ENCODE data around the gene ZCCHC7. TPM values are rescaled to one million over a fixed set of nuclear protein-coding genes. Genes with fewer than 3 reads are reported as not detected.

The ZCCHC7 gene
- polyA plus RNA-seq, 1 donor from 2014 or later, result 10.9 TPM

GRCh38 chr9:37217161-37217560, 96.8 kb downstream of the ZCCHC7 start:
- H2AFZ ChIP-seq (ENCODE audit: low read depth, low read length), result no peak overlapping the region
- no peaks in the 10 kb centered on the region for H3K9me3 ChIP-seq (ENCODE audit: low read length)
- H3K27ac ChIP-seq (ENCODE audit: low read length), result no peak overlapping the region
- no peak overlapping the region for H3K4me2 ChIP-seq (ENCODE audit: low read length)
- H3F3A ChIP-seq (ENCODE audit: insufficient read depth, low read length, poor library complexity, severe bottlenecking), result no peaks in the 10 kb centered on the region
- no peaks in the 10 kb centered on the region for H3K79me2 ChIP-seq (replicated peaks; ENCODE audit: insufficient read depth, low read length)
- no peaks in the 10 kb centered on the region for H3K9me2 ChIP-seq (ENCODE audit: insufficient read depth, low read length)
- no peaks in the 10 kb centered on the region for H3K27me3 ChIP-seq (ENCODE audit: insufficient read depth, low read depth, low read length)
- no peak for TF ChIP-seq CTCF (IDR thresholded peaks at IDR 0.05; ENCODE audit: poor library complexity, severe bottlenecking)
- TF ChIP-seq EP300 (conservative IDR thresholded peaks at IDR 0.05; ENCODE audit: poor library complexity, severe bottlenecking), result no peak
- TF ChIP-seq POLR2AphosphoS5 (IDR thresholded peaks at IDR 0.05), result no peak
- TF ChIP-seq TAF1 (IDR thresholded peaks at IDR 0.05; ENCODE audit: low read depth), result no peak
- TF ChIP-seq SMC3 (conservative IDR thresholded peaks at IDR 0.05; ENCODE audit: poor library complexity), result no peak
- TF ChIP-seq REST (IDR thresholded peaks at IDR 0.05; ENCODE audit: borderline replicate concordance), result no peak
- no peak for TF ChIP-seq EZH2 (IDR thresholded peaks at IDR 0.05; ENCODE audit: borderline replicate concordance, insufficient read depth, low read length, poor library complexity, severe bottlenecking)
- no peak for TF ChIP-seq MXI1 (conservative IDR thresholded peaks at IDR 0.05; ENCODE audit: poor library complexity, severe bottlenecking)
- no peak for TF ChIP-seq RAD21 (conservative IDR thresholded peaks at IDR 0.05)
- H4K20me1 ChIP-seq (ENCODE audit: insufficient read depth), result no peaks in the 10 kb centered on the region
- H3K36me3 ChIP-seq (ENCODE audit: insufficient read depth, low read length), result no peaks in the 10 kb centered on the region
- H3K9ac ChIP-seq (ENCODE audit: low read length), result no peak overlapping the region
- no peak overlapping the region for H3K4me3 ChIP-seq (ENCODE audit: low read length)

GRCh38 chr9:37218800-37219425, 98.5 kb downstream of the ZCCHC7 start:
- Histone ChIP-seq H3K4me3 (ENCODE audit: low read length) (no peak overlapping the region), H3K36me3 (ENCODE audit: insufficient read depth, low read length) (no peaks in the 10 kb centered on the region), H3K27ac (ENCODE audit: low read length) (no peak overlapping the region), H4K20me1 (ENCODE audit: insufficient read depth) (no peaks in the 10 kb centered on the region), H3K9me2 (ENCODE audit: insufficient read depth, low read length) (no peaks in the 10 kb centered on the region), H2AFZ (ENCODE audit: low read depth, low read length) (no peak overlapping the region), H3K9me3 (ENCODE audit: low read length) (no peaks in the 10 kb centered on the region), H3K79me2 (replicated peaks; ENCODE audit: insufficient read depth, low read length) (no peaks in the 10 kb centered on the region), H3K27me3 (ENCODE audit: insufficient read depth, low read depth, low read length) (no peaks in the 10 kb centered on the region), H3F3A (ENCODE audit: insufficient read depth, low read length, poor library complexity, severe bottlenecking) (no peaks in the 10 kb centered on the region), H3K4me2 (ENCODE audit: low read length) (no peak overlapping the region), H3K9ac (ENCODE audit: low read length) (no peak overlapping the region)
- TF ChIP-seq MXI1 (conservative IDR thresholded peaks at IDR 0.05; ENCODE audit: poor library complexity, severe bottlenecking), result no peak
- TF ChIP-seq POLR2AphosphoS5 (IDR thresholded peaks at IDR 0.05), result no peak
- no peak for TF ChIP-seq EP300 (conservative IDR thresholded peaks at IDR 0.05; ENCODE audit: poor library complexity, severe bottlenecking)
- no peak for TF ChIP-seq REST (IDR thresholded peaks at IDR 0.05; ENCODE audit: borderline replicate concordance)
- no peak for TF ChIP-seq CTCF (IDR thresholded peaks at IDR 0.05; ENCODE audit: poor library complexity, severe bottlenecking)
- no peak for TF ChIP-seq TAF1 (IDR thresholded peaks at IDR 0.05; ENCODE audit: low read depth)
- TF ChIP-seq EZH2 (IDR thresholded peaks at IDR 0.05; ENCODE audit: borderline replicate concordance, insufficient read depth, low read length, poor library complexity, severe bottlenecking), result no peak
- TF ChIP-seq SMC3 (conservative IDR thresholded peaks at IDR 0.05; ENCODE audit: poor library complexity), result no peak

All from neural cell (in vitro differentiated cells).